GM21447 (cell line): ENCODE data around the gene SART3.
"Not testable (repeated sequence)": the region's sequence is repeated elsewhere in the genome, so short reads cannot be mapped to it uniquely, and the experiment has no call there.

ENCODE experiments used
- ATAC-seq: cut with Tn5 transposase; IDR thresholded peaks from one replicate; pipeline ENCODE4 v1.9.1; 2021; ENCODE audit not compliant: unreplicated experiment

The SART3 gene

GRCh38 chr12:108495823-108496579, 65.0 kb downstream of the SART3 start:
- no peak for ATAC-seq

- no peak for ATAC-seq
Measured at GRCh38 chr12:108495054-108495453, 65.9 kb downstream of the SART3 start.

- ATAC-seq, result no peak
Measured at GRCh38 chr12:108491256-108491655, 69.7 kb downstream of the SART3 start.

- ATAC-seq, result not testable (repeated sequence)
Measured at GRCh38 chr12:108487029-108487428, 73.9 kb downstream of the SART3 start.

GRCh38 chr12:108485371-108485770, 75.6 kb downstream of the SART3 start:
- not testable (repeated sequence) for ATAC-seq

- no peak for ATAC-seq
Measured at GRCh38 chr12:108484845-108485244, 76.1 kb downstream of the SART3 start.

- no peak for ATAC-seq
Measured at GRCh38 chr12:108484431-108484830, 76.5 kb downstream of the SART3 start.

- ATAC-seq, result no peak
Measured at GRCh38 chr12:108483213-108484059, 77.5 kb downstream of the SART3 start.

GRCh38 chr12:108482717-108483212, 78.2 kb downstream of the SART3 start:
- no peak for ATAC-seq

GRCh38 chr12:108479364-108480070, 81.5 kb downstream of the SART3 start:
- ATAC-seq, result no peak

- ATAC-seq, result no peak
Measured at GRCh38 chr12:108478611-108479206, 82.3 kb downstream of the SART3 start.

GRCh38 chr12:108477881-108478259, 83.1 kb downstream of the SART3 start:
- no peak for ATAC-seq

GRCh38 chr12:108477055-108477880, 83.7 kb downstream of the SART3 start:
- ATAC-seq, result no peak

- no peak for ATAC-seq
Measured at GRCh38 chr12:108475396-108475795, 85.6 kb downstream of the SART3 start.

GRCh38 chr12:108473400-108474055, 87.4 kb downstream of the SART3 start:
- ATAC-seq, result no peak
